ENCODE data around the gene C22orf42.
"Not testable (repeated sequence)": the region's sequence is repeated elsewhere in the genome, so short reads cannot be mapped to it uniquely, and the experiment has no call there.

Gene C22orf42

GRCh38 chr22:32193346-32193745 is 34.2 kb upstream of the C22orf42 start:
- H3K4me3 ChIP-seq (ENCODE audit: low read depth, low read length); DNase-seq (ENCODE audit: low read depth): not testable (repeated sequence)

GRCh38 chr22:32191021-32191420 is 31.9 kb upstream of the C22orf42 start:
- not testable (repeated sequence) for DNase-seq (ENCODE audit: low read depth); H3K4me3 ChIP-seq (ENCODE audit: low read depth, low read length)

GRCh38 chr22:32185821-32186220 is 26.7 kb upstream of the C22orf42 start:
- no peak for DNase-seq (ENCODE audit: low read depth)
- no peak overlapping the region for H3K4me3 ChIP-seq (ENCODE audit: low read depth, low read length)

GRCh38 chr22:32183625-32184024 is 24.5 kb upstream of the C22orf42 start:
- DNase-seq (ENCODE audit: low read depth): no peak
- no peak overlapping the region for H3K4me3 ChIP-seq (ENCODE audit: low read depth, low read length)

- DNase-seq (ENCODE audit: low read depth): no peak
- H3K4me3 ChIP-seq (ENCODE audit: low read depth, low read length): no peak overlapping the region
These were observed 21.9 kb upstream of the C22orf42 start for GRCh38 chr22:32181043-32181442.

GRCh38 chr22:32177221-32177765 is 18.2 kb upstream of the C22orf42 start:
- no peak for DNase-seq (ENCODE audit: low read depth)
- no peak overlapping the region for H3K4me3 ChIP-seq (ENCODE audit: low read depth, low read length)

GRCh38 chr22:32175683-32176644 is 16.9 kb upstream of the C22orf42 start:
- DNase-seq (ENCODE audit: low read depth): no peak
- H3K4me3 ChIP-seq (ENCODE audit: low read depth, low read length): no peak overlapping the region

GRCh38 chr22:32175115-32175514 is 16.0 kb upstream of the C22orf42 start:
- DNase-seq (ENCODE audit: low read depth): no peak
- H3K4me3 ChIP-seq (ENCODE audit: low read depth, low read length): no peak overlapping the region

GRCh38 chr22:32165681-32166080 is 6.6 kb upstream of the C22orf42 start:
- DNase-seq (ENCODE audit: low read depth): no peak
- no peak overlapping the region for H3K4me3 ChIP-seq (ENCODE audit: low read depth, low read length)

GRCh38 chr22:32164075-32164860 is 5.2 kb upstream of the C22orf42 start:
- DNase-seq (ENCODE audit: low read depth): no peak
- H3K4me3 ChIP-seq (ENCODE audit: low read depth, low read length): no peak overlapping the region

- DNase-seq (ENCODE audit: low read depth); H3K4me3 ChIP-seq (ENCODE audit: low read depth, low read length): not testable (repeated sequence)
These were observed 1.3 kb upstream of the C22orf42 start for GRCh38 chr22:32160411-32160810.

GRCh38 chr22:32157632-32158031 is 1.5 kb downstream of the C22orf42 start:
- DNase-seq (ENCODE audit: low read depth); H3K4me3 ChIP-seq (ENCODE audit: low read depth, low read length): not testable (repeated sequence)

- not testable (repeated sequence) for H3K4me3 ChIP-seq (ENCODE audit: low read depth, low read length); DNase-seq (ENCODE audit: low read depth)
These were observed 4.4 kb downstream of the C22orf42 start for GRCh38 chr22:32154727-32155126.

- DNase-seq (ENCODE audit: low read depth); H3K4me3 ChIP-seq (ENCODE audit: low read depth, low read length): not testable (repeated sequence)
These were observed 7.5 kb downstream of the C22orf42 start for GRCh38 chr22:32151641-32152040.

GRCh38 chr22:32150647-32151046 is 8.5 kb downstream of the C22orf42 start:
- not testable (repeated sequence) for DNase-seq (ENCODE audit: low read depth); H3K4me3 ChIP-seq (ENCODE audit: low read depth, low read length)

- DNase-seq (ENCODE audit: low read depth); H3K4me3 ChIP-seq (ENCODE audit: low read depth, low read length): not testable (repeated sequence)
These were observed 10.7 kb downstream of the C22orf42 start for GRCh38 chr22:32148372-32148771.

- not testable (repeated sequence) for H3K4me3 ChIP-seq (ENCODE audit: low read depth, low read length); DNase-seq (ENCODE audit: low read depth)
These were observed 12.0 kb downstream of the C22orf42 start for GRCh38 chr22:32147128-32147527.

GRCh38 chr22:32144496-32145274 is 14.4 kb downstream of the C22orf42 start:
- no peak for DNase-seq (ENCODE audit: low read depth)
- no peak overlapping the region for H3K4me3 ChIP-seq (ENCODE audit: low read depth, low read length)

- no peak overlapping the region for H3K4me3 ChIP-seq (ENCODE audit: low read depth, low read length)
- no peak for DNase-seq (ENCODE audit: low read depth)
These were observed 16.5 kb downstream of the C22orf42 start for GRCh38 chr22:32142600-32142999.
